Left forelimb (tissue), 1 donor: Measurements from ENCODE around the gene PHACTR1.
"Not testable (repeated sequence)": the region's sequence is repeated elsewhere in the genome, so short reads cannot be mapped to it uniquely, and the experiment has no call there.

Experiments
- DNase-seq: peaks from one replicate; pipeline ENCODE4 v3.0.0-alpha.2; 2018; ENCODE audit warnings: low spot score

Gene PHACTR1

GRCh38 chr6:13239530-13240455 lies 523.2 kb downstream of the PHACTR1 start:
- no peak for DNase-seq

DNA sequence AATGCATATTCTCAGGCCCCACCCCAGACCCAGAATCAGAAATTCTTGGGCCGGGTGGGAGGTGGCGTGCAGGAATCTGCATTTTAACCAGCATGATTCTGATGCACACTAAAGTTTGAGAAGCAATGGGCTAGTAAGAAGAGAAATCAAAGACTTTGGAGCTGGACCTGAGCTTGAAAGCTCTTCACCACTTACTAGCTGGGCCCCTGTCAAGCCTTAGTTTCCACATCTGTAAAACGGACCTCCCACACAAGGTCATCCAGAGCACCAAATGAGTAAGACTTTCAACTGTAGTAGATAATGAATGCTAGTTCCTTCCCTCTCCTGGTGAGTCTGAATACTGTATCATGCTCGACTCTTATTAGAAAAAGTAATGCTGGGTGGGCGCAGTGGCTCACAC lies 524.8 kb downstream of the PHACTR1 start:
- DNase-seq: no peak

DNA sequence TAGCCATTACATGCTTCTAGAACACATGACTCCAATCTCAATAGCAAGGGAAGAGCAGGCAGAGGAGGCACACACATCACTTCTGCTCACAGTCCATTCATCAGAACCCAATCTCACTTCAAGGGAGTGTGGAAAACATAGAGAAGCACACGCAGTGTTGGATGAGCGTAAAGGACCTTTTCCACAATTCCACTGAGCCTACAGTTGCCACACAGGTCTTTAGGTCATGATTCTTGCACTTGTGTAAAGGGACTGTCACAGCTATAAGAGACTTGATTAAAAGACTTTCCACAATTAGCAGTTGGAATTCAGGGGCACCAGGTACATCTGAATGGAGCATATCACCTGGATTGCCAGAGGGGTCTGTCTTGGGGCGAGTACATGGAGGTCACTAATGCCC lies 525.6 kb downstream of the PHACTR1 start:
- no peak for DNase-seq

DNA sequence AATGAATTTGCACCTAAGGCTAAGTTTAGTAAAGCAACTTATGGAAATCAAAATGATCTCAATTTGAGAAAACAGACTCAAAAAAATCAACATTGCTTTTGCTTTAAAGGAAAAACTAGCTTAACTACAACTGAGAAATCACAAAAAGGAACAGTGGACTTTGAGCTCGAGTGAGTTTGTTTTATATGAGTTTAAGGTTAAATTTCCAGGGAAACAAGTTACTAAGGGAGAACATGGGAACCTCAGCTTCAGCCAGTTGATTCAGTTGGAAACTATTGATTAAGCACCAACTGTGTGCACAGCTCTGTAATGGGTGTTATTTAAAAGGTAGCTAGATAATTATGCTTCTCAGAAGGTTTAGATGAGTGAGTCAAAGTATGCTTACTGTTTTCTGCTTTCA lies 526.0 kb downstream of the PHACTR1 start:
- no peak for DNase-seq

GRCh38 chr6:13243033-13243432 lies 526.5 kb downstream of the PHACTR1 start:
- DNase-seq: no peak

DNA sequence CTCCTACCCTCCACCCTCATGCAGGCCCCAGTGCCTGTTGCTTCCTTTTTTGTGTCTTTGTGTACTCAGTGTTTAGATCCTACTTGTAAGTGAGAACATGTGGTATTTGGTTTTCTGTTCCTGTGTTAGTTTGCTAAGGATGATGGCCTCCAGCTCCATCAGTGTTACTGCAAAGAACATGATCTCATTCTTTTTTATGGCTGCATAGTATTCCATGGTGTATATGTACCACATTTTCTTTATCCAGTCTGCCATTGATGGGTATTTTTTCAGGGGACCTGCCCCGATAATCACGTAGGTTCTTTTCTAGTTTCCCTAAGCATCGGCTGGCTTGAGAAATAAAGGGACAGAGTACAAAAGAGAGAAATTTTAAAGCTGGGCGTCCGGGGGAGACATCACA lies 527.2 kb downstream of the PHACTR1 start:
- DNase-seq: not testable (repeated sequence)

DNA sequence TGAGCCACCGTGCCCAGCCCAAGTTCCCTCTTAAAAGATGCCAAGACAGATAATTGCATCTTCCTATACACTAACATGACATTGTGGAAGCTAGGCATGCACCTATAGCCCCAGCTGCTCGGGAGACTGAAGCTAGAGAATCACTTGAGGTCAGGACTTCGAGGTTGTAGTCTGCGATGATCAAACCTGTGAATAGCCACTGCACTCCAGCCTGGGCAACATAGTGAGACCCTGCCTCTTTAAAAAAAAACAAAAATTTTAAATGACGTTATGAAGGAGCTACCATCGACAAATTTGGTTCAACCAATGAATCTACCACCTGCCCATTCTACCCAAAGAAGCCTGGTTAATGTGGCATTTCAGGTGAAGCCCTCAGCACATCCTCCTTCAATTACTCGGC lies 531.1 kb downstream of the PHACTR1 start:
- DNase-seq: no peak

DNA sequence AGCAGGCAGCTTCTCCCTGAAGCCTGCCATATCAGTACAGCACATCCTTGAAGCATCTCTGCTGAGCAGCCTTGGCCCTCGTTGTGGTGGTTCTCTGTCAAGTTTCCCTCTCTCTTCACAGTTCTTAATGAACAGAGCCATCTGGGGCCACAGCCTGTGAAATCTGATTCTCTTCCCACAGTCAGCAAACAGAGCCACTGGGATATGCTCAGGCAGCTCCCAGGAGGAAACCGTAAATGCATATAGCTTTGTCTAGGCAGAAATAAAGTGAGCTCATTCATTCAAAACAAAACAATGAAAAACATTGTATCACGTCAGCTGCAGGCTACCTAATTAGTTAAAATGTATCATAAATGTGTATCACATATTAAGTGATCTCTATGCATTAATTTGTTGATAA lies 531.5 kb downstream of the PHACTR1 start:
- no peak for DNase-seq

- no peak for DNase-seq
These were observed 532.0 kb downstream of the PHACTR1 start for GRCh38 chr6:13248584-13248985.

DNA sequence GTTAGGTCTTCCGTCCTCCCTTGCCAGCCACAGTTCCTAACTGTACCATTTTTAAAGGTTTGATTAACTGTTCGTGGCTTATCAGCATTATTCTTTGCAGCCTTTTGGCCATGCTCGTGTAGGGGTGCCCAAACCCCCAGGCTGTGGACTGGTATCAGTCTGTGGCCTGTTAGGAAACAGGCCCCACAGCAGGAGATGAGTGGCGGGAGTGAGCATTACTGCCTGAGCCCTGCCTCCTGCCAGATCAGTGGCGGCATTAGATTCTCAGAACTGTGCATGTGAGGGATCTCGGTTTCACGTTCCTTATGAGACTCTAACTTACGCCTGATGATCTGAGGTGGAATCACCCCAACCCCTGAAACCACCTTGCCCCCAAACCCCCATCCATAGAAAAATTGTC lies 532.4 kb downstream of the PHACTR1 start:
- no peak for DNase-seq

DNA sequence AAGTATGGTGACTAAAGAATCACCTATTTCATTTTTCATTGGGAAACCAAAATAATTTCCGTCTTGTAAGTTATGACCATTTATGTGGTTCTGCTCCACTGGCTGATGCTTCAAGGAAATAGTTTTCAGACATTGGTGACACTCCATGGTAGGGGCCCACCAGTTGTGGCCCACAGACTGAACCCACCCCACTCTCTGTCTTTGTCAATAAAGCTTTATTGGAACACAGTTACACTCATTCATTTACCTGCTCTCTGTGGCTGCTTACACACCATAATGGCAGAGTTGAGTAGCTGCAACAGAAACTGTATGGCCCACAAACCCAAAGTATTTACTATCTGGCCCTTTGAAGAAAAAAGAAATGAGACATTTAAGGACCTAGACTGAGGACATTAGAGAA lies 533.2 kb downstream of the PHACTR1 start:
- no peak for DNase-seq

GRCh38 chr6:13250703-13251102 lies 534.1 kb downstream of the PHACTR1 start:
- DNase-seq: no peak

- no peak for DNase-seq
These were observed 534.7 kb downstream of the PHACTR1 start for GRCh38 chr6:13251242-13251641.

DNA sequence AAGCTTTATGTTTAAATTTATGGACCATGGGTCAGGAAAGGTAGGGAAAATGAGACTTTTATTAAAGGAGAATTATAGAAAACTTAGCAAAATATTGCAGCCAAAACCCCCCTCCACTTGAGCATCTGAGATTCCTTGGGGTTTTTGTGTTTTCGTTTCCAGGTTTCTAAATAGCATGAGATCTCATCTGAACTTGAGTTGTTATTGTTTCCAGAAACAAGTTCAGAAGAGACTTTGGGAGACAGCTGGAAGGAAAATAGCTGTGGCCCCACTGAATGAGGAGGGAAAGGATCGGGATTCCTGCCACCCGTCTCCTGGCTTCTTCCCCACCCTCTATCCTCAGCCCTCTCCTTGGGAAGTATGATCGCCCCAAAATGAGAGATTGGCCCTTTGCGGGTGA lies 536.2 kb downstream of the PHACTR1 start:
- no peak for DNase-seq

GRCh38 chr6:13253272-13253671 lies 536.7 kb downstream of the PHACTR1 start:
- DNase-seq: no peak

DNA sequence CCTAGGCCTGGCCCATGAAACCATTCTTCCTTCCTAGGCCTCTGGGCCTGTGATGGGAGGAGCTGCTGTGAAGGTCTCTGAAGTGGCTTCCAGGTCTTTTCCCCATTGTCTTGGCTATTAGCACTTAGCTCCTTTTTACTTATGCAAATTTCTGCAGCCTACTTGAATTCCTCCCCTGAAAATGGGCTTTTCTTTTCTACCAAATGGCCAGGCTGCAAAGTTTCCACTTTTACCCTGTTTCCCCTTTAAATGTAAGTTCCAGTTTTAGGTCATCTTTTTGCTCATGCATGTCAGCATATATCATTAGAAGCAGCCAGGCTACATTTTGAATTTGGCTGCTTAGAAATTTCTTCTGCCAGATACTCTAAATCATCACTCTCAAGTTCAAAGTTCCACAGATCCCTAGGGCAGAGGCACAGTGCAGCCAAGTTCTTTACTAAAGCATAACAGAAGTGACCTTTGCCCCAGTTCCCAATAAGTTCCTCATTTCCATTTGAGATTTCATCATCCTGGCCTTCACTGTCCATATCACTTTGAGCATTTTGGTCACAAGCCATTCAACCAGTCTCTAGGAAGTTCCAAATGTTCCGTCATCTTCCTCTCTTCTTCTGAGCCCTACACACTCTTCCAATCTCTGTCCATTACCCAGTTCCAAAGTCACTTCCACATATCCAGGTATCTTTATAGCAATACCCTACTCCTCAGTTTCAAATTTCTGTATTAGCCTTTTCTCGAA lies 539.9 kb downstream of the PHACTR1 start:
- no peak for DNase-seq

DNA sequence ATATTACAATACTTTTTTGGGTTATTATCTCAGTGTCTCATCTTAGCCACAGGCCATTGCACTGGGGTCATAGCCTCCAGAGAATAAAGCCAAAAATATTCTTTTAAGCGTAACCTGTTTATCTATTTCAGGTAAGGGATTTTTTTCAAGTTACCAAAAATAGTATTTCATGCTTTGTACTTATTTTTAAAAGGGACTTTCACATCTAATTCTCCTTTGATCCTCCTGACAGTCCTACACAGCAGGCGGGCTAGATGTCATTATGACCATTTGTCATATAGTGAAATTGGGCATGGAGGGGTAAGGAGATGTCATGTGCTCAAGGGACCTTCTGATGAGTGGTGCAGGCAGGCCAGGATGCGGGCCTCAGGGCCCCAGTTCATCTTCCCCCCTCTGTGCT lies 542.8 kb downstream of the PHACTR1 start:
- no peak for DNase-seq

GRCh38 chr6:13260101-13260598 lies 543.6 kb downstream of the PHACTR1 start:
- no peak for DNase-seq

GRCh38 chr6:13260831-13261230 lies 544.3 kb downstream of the PHACTR1 start:
- DNase-seq: no peak

DNA sequence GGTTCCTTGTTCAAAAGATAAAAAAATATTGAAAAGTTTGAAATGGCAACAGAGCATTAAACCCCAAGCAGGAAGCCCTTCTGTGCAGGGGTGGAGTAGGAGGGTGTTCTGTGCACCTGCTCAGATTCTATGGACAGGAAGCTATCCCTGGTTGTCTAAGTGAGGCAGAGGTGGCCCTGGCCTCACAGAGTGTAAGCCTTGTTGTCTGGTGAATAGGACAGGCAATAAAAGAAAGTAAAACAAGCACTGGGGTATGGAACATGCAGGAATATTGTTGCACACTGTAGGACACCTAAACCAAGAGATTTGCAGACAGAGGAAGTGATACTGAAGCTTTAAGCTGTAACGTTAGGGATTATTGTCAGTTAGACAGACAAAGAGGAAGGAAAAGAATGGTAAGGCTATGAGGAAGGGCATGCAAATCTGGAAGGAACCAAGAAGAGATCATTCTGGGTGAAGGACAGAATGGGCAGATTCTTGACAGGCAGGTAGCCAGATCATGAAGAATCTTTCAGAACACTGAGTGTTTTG lies 545.0 kb downstream of the PHACTR1 start:
- DNase-seq: no peak

DNA sequence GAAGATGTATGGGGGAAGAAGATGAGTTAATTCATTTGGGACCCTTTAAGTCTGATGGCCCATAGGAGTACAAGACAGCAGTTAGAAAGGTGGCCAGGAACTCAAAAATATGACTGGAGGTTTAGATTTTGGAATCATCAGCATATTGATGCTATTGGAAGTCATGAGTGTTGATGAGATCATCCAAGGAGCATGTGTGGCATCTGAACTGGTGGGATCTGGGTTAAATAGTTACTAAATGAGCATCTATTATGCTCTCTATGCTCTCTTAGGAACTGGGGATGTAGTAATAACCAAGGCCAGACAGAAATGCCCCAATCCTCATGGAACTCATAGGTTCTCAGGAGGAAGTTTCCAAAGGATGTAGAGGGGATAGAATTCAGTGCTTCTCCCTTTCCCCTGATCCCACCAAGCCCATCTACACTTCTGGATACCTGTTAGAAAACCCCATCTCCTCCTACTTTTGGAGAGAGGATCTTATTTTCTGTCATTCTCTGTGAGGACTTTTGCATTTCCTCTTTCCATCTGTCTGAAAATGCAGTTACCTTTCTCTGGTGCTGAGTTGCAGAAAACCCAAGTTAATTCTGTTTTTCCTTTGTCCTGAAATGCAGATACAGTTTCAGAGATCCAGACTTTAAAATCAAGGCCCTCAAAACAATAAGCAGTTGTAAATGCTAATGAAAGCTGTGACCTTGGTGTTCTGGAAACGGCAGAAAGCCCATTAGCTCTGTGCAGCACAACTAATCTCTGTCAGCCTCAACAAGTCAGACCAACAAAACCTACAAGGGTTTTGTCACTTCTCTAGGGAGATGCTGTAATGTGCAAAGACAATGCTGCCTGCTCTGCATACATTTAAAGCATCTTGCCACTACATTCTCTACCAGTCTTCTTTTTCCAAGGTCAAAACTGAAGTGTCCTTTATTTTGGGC lies 546.0 kb downstream of the PHACTR1 start:
- no peak for DNase-seq

DNA sequence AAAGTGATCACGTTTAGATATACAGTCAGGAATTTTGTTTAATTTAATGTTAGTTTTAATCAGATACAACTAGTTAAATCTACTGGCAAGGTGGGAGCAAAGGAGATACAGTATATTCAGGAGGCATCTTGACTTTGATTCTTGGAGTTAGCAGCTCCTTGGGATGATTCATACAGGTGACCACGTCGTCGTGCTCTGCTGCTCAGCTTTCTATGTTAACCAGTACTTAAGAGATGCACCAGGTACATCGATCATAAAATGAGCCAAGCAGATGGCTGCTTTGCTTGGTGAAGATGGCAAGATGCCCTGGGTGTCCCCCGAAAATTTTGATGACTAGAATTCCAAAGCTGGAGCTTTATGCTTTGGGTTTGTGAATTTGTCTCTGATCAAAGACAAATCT lies 547.1 kb downstream of the PHACTR1 start:
- no peak for DNase-seq
